Activated CD4-positive, alpha-beta memory T cell treated with anti-CD3 and anti-CD28 coated beads, Interleukin-2, amount 10 ng/mL, durations not matched to agents 7 days and 5 days (primary cell): ENCODE data around the gene F2RL3. TPM values are rescaled to one million over a fixed set of nuclear protein-coding genes. Genes with fewer than 3 reads are reported as not detected.

Source experiments
- CTCF ChIA-PET: fragments of 350-600 bp; sonication (Branson Sonifier 250); formaldehyde crosslinking; loops from one replicate; lab custom pipeline; 2021; ENCODE audit warnings: antibody characterized with exemption, inconsistent platforms; lab: Charles Lee
- POLR2A ChIA-PET: fragments of 350-600 bp; sonication (Branson Sonifier 250); formaldehyde crosslinking; loops from one replicate; lab custom pipeline; 2021; ENCODE audit warnings: antibody characterized with exemption; lab: Charles Lee
- DNase-seq: peaks from one replicate; pipeline ENCODE4 v3.0.0-alpha.2; 2020
- H3K27ac Mint-ChIP-seq: one replicate; pipeline ENCODE4 v1.8.0; 2021; ENCODE audit warnings: mild to moderate bottlenecking, mixed read lengths
- H3K27me3 Mint-ChIP-seq: one replicate; pipeline ENCODE4 v1.8.0; 2021; ENCODE audit warnings: mixed read lengths
- H3K36me3 Mint-ChIP-seq: one replicate; pipeline ENCODE4 v1.8.0; 2021; ENCODE audit warnings: low read depth, mixed read lengths
- H3K4me1 Mint-ChIP-seq: one replicate; pipeline ENCODE4 v1.8.0; 2021; ENCODE audit warnings: mixed read lengths
- H3K4me3 Mint-ChIP-seq: one replicate; pipeline ENCODE4 v1.8.0; 2021; ENCODE audit warnings: mild to moderate bottlenecking, mixed read lengths
- H3K9me3 Mint-ChIP-seq: one replicate; pipeline ENCODE4 v1.8.0; 2021; ENCODE audit warnings: mixed read lengths
- total RNA-seq, 2 experiments: library from RNA; stranded (reverse); gene quantifications; one replicate each; pipeline ENCODE4 v1.2.3, GENCODE V29; 2021

F2RL3 gene
- total RNA-seq, 2 experiments from 2014 or later: 0.08 to 0.13 TPM

GRCh38 chr19:16892436-16892835, 3.6 kb downstream of the F2RL3 start:
- H3K27me3 Mint-ChIP-seq: peaks cover 15% of the 10 kb centered on the region
- ChIA-PET CTCF (no interaction called here), POLR2A (no interaction called here)
- no peak for DNase-seq
- no peak overlapping the region for H3K27ac Mint-ChIP-seq
- H3K36me3 Mint-ChIP-seq: no peaks in the 10 kb centered on the region
- no peaks in the 10 kb centered on the region for H3K9me3 Mint-ChIP-seq
- peaks cover 33% of the 10 kb centered on the region for H3K4me1 Mint-ChIP-seq
- H3K4me3 Mint-ChIP-seq: no peak overlapping the region

GRCh38 chr19:16892868-16893685, 4.3 kb downstream of the F2RL3 start:
- Mint-ChIP-seq H3K27me3 (peaks cover 15% of the 10 kb centered on the region), H3K9me3 (no peaks in the 10 kb centered on the region), H3K36me3 (no peaks in the 10 kb centered on the region), H3K4me3 (no peak overlapping the region), H3K27ac (no peak overlapping the region), H3K4me1 (peaks cover 27% of the 10 kb centered on the region)
- ChIA-PET CTCF (no interaction called here), POLR2A (no interaction called here)
- no peak for DNase-seq

- peaks cover 19% of the 10 kb centered on the region for H3K27me3 Mint-ChIP-seq
- no peak for DNase-seq
- no peaks in the 10 kb centered on the region for H3K36me3 Mint-ChIP-seq
- CTCF ChIA-PET: no interaction called here
- H3K27ac Mint-ChIP-seq: no peak overlapping the region
- H3K4me3 Mint-ChIP-seq: no peak overlapping the region
- H3K9me3 Mint-ChIP-seq: no peaks in the 10 kb centered on the region
- POLR2A ChIA-PET: no interaction called here
- peaks cover 29% of the 10 kb centered on the region for H3K4me1 Mint-ChIP-seq
Measured at GRCh38 chr19:16893686-16893989, 4.8 kb downstream of the F2RL3 start.

DNA sequence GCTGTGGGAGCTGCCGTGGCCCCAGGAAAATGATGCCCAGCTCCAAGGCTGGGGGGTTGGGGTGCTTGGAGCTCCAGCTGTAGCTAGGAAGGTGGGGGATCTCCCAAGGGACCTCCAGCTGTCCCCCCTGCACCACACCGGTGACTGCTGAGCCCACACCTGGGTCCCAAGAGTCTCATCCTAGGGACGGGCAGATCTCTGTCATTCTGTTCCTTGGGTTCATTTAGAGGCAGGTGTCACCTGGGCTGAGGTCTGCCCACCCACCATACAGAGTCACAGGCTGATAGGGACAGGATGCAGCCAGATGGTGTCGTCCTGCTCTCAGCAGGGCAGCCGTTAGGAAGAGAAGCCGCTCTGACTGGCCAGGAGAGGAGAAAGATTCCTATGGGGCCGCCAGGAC, 5.3 kb downstream of the F2RL3 start:
- no peak overlapping the region for H3K4me3 Mint-ChIP-seq
- no peaks in the 10 kb centered on the region for H3K9me3 Mint-ChIP-seq
- POLR2A ChIA-PET: no interaction called here
- H3K27ac Mint-ChIP-seq: no peak overlapping the region
- CTCF ChIA-PET: no interaction called here
- no peak for DNase-seq
- peaks cover 22% of the 10 kb centered on the region for H3K27me3 Mint-ChIP-seq
- no peaks in the 10 kb centered on the region for H3K36me3 Mint-ChIP-seq
- peaks cover 28% of the 10 kb centered on the region for H3K4me1 Mint-ChIP-seq

- Mint-ChIP-seq H3K4me1 (peaks cover 35% of the 10 kb centered on the region), H3K27ac (no peak overlapping the region), H3K36me3 (no peaks in the 10 kb centered on the region), H3K27me3 (peaks cover 22% of the 10 kb centered on the region), H3K9me3 (no peaks in the 10 kb centered on the region), H3K4me3 (peak overlapping the region; percentile 16)
- POLR2A ChIA-PET: no interaction called here
- no peak for DNase-seq
- CTCF ChIA-PET: no interaction called here
Measured at GRCh38 chr19:16895467-16896145, 6.8 kb downstream of the F2RL3 start.

- no peaks in the 10 kb centered on the region for H3K9me3 Mint-ChIP-seq
- peak overlapping the region; percentile 58 for H3K27ac Mint-ChIP-seq
- peaks cover 20% of the 10 kb centered on the region for H3K27me3 Mint-ChIP-seq
- no peak for DNase-seq
- ChIA-PET POLR2A (no interaction called here), CTCF (no interaction called here)
- H3K4me3 Mint-ChIP-seq: peak overlapping the region; percentile 65
- H3K4me1 Mint-ChIP-seq: peaks cover 35% of the 10 kb centered on the region
- no peaks in the 10 kb centered on the region for H3K36me3 Mint-ChIP-seq
Measured at GRCh38 chr19:16896146-16897028, 7.6 kb downstream of the F2RL3 start.

- Mint-ChIP-seq H3K27ac (peak overlapping the region; percentile 58), H3K36me3 (no peaks in the 10 kb centered on the region), H3K4me3 (peak overlapping the region; percentile 65), H3K4me1 (peaks cover 35% of the 10 kb centered on the region), H3K27me3 (peaks cover 20% of the 10 kb centered on the region), H3K9me3 (no peaks in the 10 kb centered on the region)
- ChIA-PET CTCF (no interaction called here), POLR2A (no interaction called here)
- DNase-seq: peak; percentile 84
Measured at GRCh38 chr19:16897029-16897855, 8.4 kb downstream of the F2RL3 start.

DNA sequence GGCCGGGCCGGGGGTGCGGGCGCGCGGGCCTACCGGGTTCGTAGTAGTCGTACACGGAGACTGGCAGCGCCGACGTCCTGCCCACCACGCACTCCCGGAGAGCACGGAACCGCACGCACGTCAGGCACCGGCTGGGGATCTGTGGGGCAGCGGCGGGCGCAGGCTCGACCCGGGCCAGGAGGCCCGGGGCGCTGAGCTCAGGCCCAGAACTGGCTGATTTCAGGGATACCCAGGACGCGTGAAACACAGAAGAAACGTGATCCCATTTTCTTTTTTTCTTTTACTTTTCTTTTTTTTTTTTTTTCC, 9.0 kb downstream of the F2RL3 start:
- Mint-ChIP-seq H3K36me3 (no peaks in the 10 kb centered on the region), H3K27me3 (peaks cover 19% of the 10 kb centered on the region), H3K27ac (no peak overlapping the region), H3K4me1 (peaks cover 32% of the 10 kb centered on the region), H3K9me3 (no peaks in the 10 kb centered on the region), H3K4me3 (peak overlapping the region; percentile 46)
- ChIA-PET CTCF (interaction anchor here (2.5 kb wide), 1 partner anchor 125 kb away, joined by 15 read pairs; no protein-coding TSS in a partner anchor), POLR2A (no interaction called here)
- peak; percentile 49 for DNase-seq

- Mint-ChIP-seq H3K9me3 (no peaks in the 10 kb centered on the region), H3K4me3 (peak overlapping the region; percentile 57), H3K4me1 (peaks cover 27% of the 10 kb centered on the region), H3K27me3 (peaks cover 19% of the 10 kb centered on the region), H3K36me3 (no peaks in the 10 kb centered on the region), H3K27ac (peak overlapping the region; percentile 44)
- CTCF ChIA-PET: interaction anchor here (2.5 kb wide), 1 partner anchor 126 kb away, joined by 15 read pairs; no protein-coding TSS in a partner anchor
- POLR2A ChIA-PET: no interaction called here
- DNase-seq: no peak
Measured at GRCh38 chr19:16898361-16899015, 9.7 kb downstream of the F2RL3 start.

DNA sequence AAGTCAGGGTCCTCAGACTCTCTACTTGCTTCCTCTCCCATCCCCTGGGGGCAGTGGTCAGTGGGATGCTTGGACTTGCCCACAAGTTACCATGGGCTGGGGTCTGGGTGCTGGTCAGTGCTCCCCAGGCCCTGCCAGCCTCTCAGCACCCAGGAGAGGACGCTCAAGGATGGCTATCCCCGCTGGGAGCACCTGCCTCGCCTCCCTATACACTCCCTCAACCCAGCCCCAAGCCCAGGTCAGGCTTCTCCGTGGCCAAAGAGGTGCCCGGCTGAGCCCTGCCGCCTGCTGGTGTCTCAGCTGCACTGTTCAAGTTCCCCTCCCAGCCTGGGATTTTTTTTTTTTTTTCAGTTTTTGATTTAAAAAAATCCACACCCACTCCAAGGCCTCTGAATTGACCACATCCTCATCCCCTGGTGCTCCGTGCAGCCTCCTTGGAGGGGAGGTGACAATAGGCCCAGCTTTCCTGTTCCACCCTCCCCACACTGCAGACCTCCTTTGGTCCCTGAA, 10.8 kb downstream of the F2RL3 start:
- Mint-ChIP-seq H3K27ac (no peak overlapping the region), H3K27me3 (peaks cover 17% of the 10 kb centered on the region), H3K9me3 (no peaks in the 10 kb centered on the region), H3K4me1 (peaks cover 24% of the 10 kb centered on the region), H3K36me3 (no peaks in the 10 kb centered on the region), H3K4me3 (peak overlapping the region; percentile 30)
- ChIA-PET POLR2A (interaction anchor here (0.6 kb wide), 1 partner anchor 391 kb away, joined by 3 read pairs; no protein-coding TSS in a partner anchor), CTCF (interaction anchor here (0.8 to 2.5 kb wide), 5 partner anchors 11 to 285 kb away, joined by 3 to 15 read pairs (median 4); partner anchors contain the start of gene F2RL3)
- peak; percentile 59 for DNase-seq

- no peaks in the 10 kb centered on the region for H3K9me3 Mint-ChIP-seq
- peaks cover 9% of the 10 kb centered on the region for H3K27me3 Mint-ChIP-seq
- ChIA-PET POLR2A (no interaction called here), CTCF (no interaction called here)
- no peak overlapping the region for H3K4me3 Mint-ChIP-seq
- no peaks in the 10 kb centered on the region for H3K36me3 Mint-ChIP-seq
- H3K27ac Mint-ChIP-seq: no peak overlapping the region
- no peak for DNase-seq
- H3K4me1 Mint-ChIP-seq: peaks cover 21% of the 10 kb centered on the region
Measured at GRCh38 chr19:16901491-16902175, 12.8 kb downstream of the F2RL3 start.
